ENCODE data around the gene E2F2.

The E2F2 gene

GRCh38 chr1:23563003-23563402 is 32.0 kb upstream of the E2F2 start:
- DNase-seq (ENCODE audit: low read depth), result no peak
- no peak overlapping the region for H3K4me3 ChIP-seq (ENCODE audit: low read depth, low read length)
- TF ChIP-seq CTCF (IDR thresholded peaks at IDR 0.05; ENCODE audit: insufficient read depth, low read depth, low read length, missing control alignments), result no peak

- no peak overlapping the region; the same call in 1 of the 2 replicates for H3K4me3 ChIP-seq (ENCODE audit: low read depth, low read length)
- peak; percentile 95 for DNase-seq (ENCODE audit: low read depth)
- TF ChIP-seq CTCF (IDR thresholded peaks at IDR 0.05; ENCODE audit: insufficient read depth, low read depth, low read length, missing control alignments), result no peak
Observed at GRCh38 chr1:23562137-23562876, 31.3 kb upstream of the E2F2 start.

DNA sequence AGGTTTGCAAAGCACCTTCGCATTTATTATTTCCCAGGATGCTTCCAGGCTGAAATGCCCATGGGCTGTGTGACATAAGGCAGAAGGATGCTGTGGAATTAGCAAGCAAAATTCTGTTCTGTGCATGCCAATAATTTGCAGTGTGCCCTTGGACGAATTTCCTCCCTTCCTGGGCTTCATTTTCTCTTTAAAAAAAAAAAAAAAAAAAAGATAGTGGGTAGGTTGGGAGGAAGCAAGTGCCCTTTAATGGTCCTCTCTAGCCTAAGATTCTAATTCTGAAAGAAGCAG is 30.7 kb upstream of the E2F2 start:
- H3K4me3 ChIP-seq (ENCODE audit: low read depth, low read length), result no peak overlapping the region
- no peak for DNase-seq (ENCODE audit: low read depth)

GRCh38 chr1:23561076-23561812 is 30.2 kb upstream of the E2F2 start:
- DNase-seq (ENCODE audit: low read depth), result no peak
- no peak for TF ChIP-seq CTCF (IDR thresholded peaks at IDR 0.05; ENCODE audit: insufficient read depth, low read depth, low read length, missing control alignments)
- no peak overlapping the region for H3K4me3 ChIP-seq (ENCODE audit: low read depth, low read length)

More for the DNA sequence above, 30.7 kb upstream of the E2F2 start:
- no peak for TF ChIP-seq CTCF (IDR thresholded peaks at IDR 0.05; ENCODE audit: insufficient read depth, low read depth, low read length, missing control alignments)

- no peak for TF ChIP-seq CTCF (IDR thresholded peaks at IDR 0.05; ENCODE audit: insufficient read depth, low read depth, low read length, missing control alignments)
- peak overlapping the region; percentile 87 for H3K4me3 ChIP-seq (ENCODE audit: low read depth, low read length)
- DNase-seq (ENCODE audit: low read depth), result no peak
Observed at GRCh38 chr1:23559985-23560741, 29.1 kb upstream of the E2F2 start.

GRCh38 chr1:23559136-23559984 is 28.3 kb upstream of the E2F2 start, which contains the start of gene ID3:
Gene ID3 (minus strand): TSS chr1:23559501. CDS start chr1:23559426, 75 bp downstream.
- peak within 1 kb of the TSS; percentile 87 for H3K4me3 ChIP-seq (ENCODE audit: low read depth, low read length)
- no peak for TF ChIP-seq CTCF (IDR thresholded peaks at IDR 0.05; ENCODE audit: insufficient read depth, low read depth, low read length, missing control alignments)
- peak; percentile 98 for DNase-seq (ENCODE audit: low read depth)

Measured in GM12865 (cell line).